Right ventricle myocardium superior (tissue), 1 donor: ENCODE results near the gene PRIMPOL. TPM values are rescaled to one million over a fixed set of nuclear protein-coding genes. Genes with fewer than 3 reads are reported as not detected.
"Not testable (repeated sequence)": the region's sequence is repeated elsewhere in the genome, so short reads cannot be mapped to it uniquely, and the experiment has no call there.

Experiments
- ATAC-seq: fragments of 200-7000 bp; cut with Tn5 transposase; one replicate; pipeline ENCODE4 v1.9.1; 2020; ENCODE audit warnings: mild to moderate bottlenecking; ENCODE audit not compliant: poor library complexity
- DNase-seq: peaks from one replicate; pipeline ENCODE4 v3.0.0-alpha.2; 2020
- intact Hi-C: fragments of 100-400 bp; cut with DNase I; formaldehyde crosslinking; loops from one replicate; pipeline ENCODE4 v1.11.2; 2022
- long read RNA-seq: library from polyadenylated mRNA; unstranded; transcript quantifications from one replicate; pipeline ENCODE4 v2.0.0, GENCODE V29; 2021
- total RNA-seq: library from RNA; stranded (reverse); fragmentation: NEBNext Ultra II Directional; extraction: Animal tissue kit (Norgen Biotek cat#: 25700); gene quantifications from one replicate; pipeline ENCODE4 v1.2.1, GENCODE V29; 2021
- donor health status: DM: no; HTN: yes; CAD: no; lungs with severe emphysema.

PRIMPOL gene, protein sequence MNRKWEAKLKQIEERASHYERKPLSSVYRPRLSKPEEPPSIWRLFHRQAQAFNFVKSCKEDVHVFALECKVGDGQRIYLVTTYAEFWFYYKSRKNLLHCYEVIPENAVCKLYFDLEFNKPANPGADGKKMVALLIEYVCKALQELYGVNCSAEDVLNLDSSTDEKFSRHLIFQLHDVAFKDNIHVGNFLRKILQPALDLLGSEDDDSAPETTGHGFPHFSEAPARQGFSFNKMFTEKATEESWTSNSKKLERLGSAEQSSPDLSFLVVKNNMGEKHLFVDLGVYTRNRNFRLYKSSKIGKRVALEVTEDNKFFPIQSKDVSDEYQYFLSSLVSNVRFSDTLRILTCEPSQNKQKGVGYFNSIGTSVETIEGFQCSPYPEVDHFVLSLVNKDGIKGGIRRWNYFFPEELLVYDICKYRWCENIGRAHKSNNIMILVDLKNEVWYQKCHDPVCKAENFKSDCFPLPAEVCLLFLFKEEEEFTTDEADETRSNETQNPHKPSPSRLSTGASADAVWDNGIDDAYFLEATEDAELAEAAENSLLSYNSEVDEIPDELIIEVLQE
- 10.9 TPM for total RNA-seq
- long read RNA-seq, transcript PRIMPOL-211 (13 exons, 2,007 nt): major isoform, 7 of 24 reads
- long read RNA-seq, partial matches to known transcripts: 1 of 24 reads
- long read RNA-seq, other reads (novel, unspliced or antisense): 13 of 24 reads

DNA sequence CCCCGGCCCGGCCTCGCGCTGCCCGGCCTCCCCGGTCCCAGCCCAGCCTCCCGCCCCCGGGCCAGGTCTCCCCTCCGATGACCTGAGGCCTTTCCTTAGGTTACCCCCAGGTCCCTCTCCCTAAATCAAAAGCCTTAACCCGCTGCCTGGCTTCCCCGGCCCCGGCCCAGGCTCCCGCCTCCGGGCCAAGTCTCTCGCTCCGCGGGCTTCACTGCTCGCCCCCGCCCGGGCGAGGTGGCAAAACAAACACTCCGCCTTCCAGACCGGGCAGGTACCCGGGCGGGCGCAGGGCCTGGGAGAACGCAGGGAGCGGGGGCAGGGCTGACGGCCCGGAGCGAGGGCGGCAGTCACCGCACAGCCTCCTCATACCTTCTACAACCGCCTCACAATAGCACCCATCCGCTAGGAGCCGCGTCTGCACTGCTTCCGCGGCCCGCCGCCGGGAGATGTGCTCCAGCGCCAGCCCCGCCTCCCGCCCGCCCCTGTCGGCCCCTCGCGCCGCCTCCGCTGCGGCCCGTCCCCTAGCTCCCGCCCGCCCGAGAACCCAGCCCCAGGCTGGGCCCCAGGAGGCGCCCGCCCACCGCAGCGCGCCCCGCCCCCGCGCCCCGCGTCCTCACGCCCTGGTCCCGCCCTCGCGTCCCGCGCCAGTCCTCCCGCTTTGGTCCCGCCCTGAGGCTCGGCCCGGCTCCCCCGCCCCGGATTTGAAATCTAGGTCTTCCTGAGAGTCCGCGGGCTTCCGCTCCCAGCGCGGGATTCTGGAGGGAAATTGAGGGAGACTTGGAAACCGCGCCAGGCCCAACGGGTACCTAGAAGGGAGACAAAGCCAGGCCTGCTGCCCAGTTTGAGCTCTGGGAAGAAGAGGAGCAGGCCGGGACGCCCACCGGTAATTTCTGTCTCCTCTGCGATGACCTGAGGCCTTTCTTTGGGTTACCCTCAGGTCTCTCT is at the start of gene PRIMPOL, which contains the start of gene CASP3:
Gene PRIMPOL, plus strand, starts transcription at position 713 of the 945 bp plus-strand sequence. CDS start 7,403 bp downstream, outside the sequence.
Gene CASP3, minus strand, starts transcription at position 422 of the 945 bp plus-strand sequence. CDS start 10,994 bp downstream, outside the sequence.
- peak; percentile 97 for ATAC-seq
- DNase-seq: peak; percentile 98
- intact Hi-C loops: loop anchor here (10.0 kb wide), 1 partner anchor 384 kb away; no protein-coding TSS in a partner anchor

DNA sequence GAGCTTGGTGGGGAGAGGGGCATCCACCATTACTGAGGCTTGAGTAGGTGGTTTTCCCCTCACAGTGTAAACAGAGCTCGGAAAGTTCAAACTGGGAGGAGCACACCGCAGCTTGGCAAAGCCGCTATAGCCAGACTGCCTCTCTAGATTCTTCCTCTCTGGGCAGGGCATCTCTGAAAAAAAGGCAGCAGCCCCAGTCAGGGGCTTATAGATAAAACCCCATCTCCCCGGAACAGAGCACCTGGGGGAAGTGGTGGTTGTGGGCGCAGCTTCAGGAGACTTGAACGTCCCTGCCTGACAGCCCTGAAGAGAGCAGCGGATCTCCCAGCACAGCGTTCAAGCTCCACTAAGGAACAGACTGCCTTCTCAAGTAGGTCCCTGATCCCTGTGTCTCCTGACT is 48.6 kb upstream of the PRIMPOL start:
- ATAC-seq, DNase-seq, intact Hi-C loops: not testable (repeated sequence)

DNA sequence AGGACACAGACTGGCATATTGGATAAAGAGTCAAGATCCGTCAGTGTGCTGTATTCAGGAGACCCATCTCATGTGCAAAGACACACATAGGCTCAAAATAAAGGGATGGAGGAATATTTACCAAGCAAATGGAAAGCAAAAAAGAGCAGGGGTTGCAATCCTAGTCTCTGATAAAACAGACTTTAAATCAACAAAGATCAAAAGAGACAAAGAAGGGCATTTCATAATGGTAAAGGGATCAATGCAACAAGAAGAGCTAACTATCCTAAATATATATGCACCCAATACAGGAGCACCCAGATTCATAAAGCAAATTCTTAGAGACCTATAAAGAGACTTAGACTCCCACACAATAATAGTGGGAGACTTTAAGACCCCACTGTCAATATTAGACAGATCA is 46.7 kb upstream of the PRIMPOL start:
- DNase-seq, intact Hi-C loops, ATAC-seq: not testable (repeated sequence)

DNA sequence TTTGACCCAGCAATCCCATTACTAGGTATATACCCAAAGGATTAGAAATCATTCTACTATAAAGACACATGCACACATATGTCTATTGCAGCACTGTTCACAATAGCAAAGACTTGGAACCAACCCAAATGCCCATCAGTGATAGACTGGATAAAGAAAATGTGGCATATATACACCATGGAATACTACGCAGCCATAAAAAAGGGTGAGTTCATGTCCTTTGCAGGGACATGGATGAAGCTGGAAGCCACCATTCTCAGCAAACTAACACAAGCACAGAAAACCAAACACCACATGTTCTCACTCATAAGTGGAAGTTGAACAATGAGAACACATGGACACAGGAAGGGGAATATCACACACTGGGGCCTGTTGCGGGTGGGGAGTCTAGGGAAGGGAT is 42.1 kb upstream of the PRIMPOL start:
- intact Hi-C loops, ATAC-seq, DNase-seq: not testable (repeated sequence)

DNA sequence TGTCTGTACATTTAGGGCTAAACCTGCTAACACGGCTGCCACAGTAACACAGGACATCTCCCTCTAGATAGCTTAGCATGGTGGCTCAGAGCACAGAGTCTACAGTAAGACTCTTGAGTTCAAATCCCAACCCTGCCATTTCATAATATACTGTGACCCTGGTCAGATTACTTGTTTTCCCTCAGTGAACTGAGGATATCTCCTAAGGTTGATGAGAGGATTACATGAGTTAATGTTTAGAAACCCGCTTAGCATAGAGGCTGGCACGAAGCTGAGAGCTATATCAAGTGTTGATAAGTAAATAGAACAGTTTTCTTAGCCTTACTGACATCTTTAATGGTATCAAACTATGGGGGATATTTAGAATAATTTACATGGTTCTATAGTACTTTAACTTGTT is 37.5 kb upstream of the PRIMPOL start:
- DNase-seq: no peak
- no peak for ATAC-seq
- intact Hi-C loops: no loop called here

DNA sequence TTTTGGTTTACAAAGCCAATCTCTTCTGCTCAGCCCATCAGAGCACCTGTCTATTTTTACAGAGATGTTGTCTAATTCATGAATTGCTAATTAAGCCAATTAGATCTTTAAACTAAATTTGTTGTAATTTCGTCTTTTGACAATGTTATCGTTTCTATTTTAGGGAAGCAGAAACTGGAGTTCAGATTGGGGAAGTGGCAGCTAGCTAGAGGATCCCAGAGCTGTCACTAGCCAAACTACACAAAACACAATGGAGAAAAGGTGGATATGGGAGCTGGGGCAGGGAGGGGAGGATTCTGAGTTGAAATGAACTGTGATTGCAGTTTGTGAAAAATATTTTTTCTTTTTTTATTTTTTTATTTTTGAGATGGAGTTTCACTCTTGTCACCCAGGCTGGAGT is 36.1 kb upstream of the PRIMPOL start:
- intact Hi-C loops: no loop called here
- DNase-seq (no peak), ATAC-seq (no peak)

DNA sequence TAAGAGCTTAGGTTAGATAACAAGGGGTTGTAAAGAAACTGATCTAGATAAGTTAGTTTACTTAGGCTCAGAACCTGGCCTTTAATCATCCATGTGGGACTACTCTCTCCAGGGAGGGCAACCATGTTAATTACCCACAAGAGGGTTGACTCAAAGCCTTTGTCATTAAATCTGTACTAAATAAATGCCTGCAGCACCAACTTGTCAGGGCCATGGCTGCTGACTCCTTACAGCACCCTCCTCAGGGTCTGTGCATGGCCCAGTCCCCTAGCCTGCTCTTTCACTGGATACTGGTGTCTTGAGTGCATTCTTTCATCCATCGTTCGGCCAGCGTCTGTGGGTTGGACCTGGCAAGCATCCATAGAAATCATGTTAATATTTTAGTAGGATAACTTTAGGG is 35.0 kb upstream of the PRIMPOL start:
- DNase-seq (no peak), ATAC-seq (no peak)
- intact Hi-C loops: no loop called here

DNA sequence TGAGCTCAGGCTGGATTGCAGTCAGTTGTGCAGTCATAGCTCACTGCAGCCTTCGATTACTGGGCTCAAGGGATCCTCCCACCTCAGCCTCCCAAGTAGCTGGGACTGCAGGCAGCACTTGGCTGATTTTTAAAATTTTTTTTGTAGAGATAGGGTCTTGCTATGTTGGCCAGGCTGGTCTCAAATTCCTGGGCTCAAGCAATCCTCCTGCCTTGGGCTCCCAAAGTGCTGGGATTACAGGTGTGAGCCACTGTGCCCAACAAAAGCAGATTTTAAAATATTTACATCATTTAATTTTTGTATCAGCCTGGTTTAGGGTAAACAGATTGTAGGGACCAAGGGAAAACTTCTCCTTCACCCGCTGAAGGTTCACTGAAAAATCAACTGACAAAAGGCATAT is 33.4 kb upstream of the PRIMPOL start:
- intact Hi-C loops, DNase-seq, ATAC-seq: not testable (repeated sequence)

DNA sequence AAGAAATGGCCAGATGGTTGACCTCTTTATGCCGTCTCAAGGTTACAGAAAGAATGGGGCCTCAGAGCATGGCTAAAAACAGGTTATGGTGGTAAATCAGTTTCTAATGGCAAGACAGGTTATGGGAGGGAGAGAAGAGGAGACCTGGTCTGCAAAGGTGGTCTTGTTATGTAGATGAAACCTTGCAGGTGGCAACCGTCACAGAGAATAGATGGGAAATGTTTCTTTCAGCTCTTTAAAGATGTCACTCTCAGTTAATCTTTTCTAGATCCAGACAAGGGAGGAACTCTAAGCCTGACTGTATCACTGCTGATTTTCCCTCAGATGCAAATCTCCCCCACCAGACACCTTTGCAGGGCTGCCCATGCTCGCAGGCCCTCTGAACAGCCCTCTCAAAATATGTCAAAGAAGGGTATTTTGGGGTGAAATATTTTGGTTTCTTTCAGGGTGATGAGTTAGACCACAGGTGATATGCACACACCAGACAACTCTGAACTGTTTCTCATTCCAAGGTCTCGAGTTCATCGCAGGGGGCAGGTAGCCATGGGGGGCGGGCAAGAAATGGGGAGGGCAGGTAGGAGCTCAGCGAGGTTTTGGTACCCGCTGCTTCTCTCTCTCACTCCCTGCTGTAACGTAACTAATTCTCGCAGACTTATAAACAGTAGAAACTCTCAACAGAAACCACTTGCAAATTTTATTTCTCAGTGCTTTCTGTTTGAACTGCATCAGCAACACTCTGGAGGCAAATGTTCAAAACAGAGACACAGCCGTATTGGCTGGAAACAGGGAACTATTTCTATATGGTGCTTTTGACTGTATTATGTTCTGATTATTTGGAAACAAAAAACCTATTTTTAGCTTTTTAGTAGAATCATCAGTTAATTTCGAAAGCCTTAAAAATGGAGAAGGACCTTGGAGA is 32.6 kb upstream of the PRIMPOL start:
- DNase-seq (no peak), ATAC-seq (no peak)
- intact Hi-C loops: no loop called here

DNA sequence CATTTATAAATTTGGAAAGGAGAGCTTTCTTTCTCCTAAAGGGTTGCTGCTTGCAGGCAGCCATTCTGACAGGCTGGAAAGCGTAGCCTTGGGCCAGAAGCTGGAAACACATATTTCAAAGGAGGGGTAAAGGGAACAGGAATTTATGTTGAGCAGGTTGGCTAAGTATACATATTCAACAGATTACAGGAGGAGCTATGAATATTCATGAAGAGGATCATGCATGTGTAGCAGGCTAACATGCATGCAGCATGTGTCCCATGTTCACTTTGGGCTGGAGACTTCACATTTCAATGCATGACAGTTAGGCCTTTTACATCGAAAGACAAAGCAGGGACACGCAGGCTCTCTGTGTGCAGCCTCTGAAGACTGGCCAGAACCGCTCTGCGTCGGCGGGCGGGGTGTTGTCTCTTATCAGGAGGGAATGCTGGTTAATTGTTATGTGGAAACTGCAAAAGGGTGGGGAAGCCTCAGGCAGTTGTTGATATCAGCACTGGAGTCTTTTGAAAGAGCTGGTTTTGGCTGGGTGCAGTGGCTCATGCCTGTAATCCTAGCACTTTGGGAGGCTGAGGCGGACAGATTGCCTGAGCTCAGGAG is 31.8 kb upstream of the PRIMPOL start:
- DNase-seq: peak; percentile 47
- intact Hi-C loops: no loop called here
- peak; percentile 34 for ATAC-seq

DNA sequence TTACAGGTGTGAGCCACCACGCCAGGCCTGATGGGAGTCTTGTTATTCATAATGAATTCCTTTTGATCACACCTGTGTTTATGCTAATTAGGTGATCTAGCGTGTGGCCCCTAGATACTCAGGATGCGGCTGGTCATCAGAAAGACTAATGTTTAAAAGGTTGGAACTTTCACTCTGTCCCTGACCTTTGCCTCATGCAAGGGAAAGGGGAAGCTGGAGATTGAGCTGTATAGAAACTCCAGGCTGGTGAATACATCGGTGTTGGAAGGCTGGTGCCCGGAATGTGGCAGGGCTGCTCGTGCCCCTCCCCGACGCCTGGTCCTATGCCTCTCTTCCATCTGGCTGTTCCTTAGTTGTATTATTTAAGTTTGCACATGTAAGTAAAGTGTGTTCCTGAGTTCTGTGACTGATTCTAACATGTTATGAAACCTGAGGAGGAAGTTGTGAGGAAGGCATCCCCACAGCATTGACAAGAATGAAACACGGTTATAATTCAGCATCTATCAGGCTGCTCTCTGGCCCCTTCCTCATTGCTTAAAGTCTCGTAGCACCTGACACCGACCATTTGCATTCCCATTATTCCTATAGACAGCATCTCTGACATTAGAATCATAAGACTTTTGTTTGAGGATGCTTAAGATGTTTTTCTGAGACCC is 29.2 kb upstream of the PRIMPOL start:
- intact Hi-C loops: no loop called here
- ATAC-seq (no peak), DNase-seq (no peak)

DNA sequence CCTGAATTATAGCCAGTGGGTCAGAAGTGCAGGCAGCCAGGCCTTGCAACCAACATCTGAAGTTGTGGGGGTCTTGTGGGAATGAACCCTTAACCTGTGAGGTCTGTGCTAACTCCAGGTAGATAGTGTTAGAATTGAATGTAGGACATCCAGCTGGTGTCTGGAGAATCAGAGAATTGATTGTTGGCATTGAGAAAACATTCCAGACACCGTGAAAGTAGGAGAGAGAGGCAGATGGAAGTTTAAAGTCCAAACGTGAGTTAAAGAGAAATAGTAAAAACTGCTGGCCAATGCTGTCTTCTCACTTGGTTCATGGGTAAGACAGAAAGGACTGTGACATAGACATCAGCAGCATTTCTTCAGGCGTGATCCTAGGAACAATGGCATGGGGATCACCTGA is 28.0 kb upstream of the PRIMPOL start:
- DNase-seq (no peak), ATAC-seq (no peak)
- intact Hi-C loops: no loop called here

DNA sequence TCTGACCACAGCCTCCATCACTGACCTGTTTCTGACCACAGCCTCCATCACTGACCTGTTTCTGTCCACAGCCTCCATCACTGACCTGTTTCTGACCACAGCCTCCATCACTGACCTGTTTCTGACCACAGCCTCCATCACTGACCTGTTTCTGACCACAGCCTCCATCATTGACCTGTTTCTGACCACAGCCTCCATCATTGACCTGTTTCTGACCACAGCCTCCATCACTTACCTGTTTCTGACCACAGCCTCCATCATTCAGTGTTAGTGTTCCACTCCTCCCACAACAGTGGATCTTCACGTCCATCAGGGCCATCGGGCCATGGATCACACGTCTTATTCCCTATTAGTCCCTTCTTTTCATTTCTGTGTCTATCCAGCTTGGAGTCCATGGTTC is 25.0 kb upstream of the PRIMPOL start:
- ATAC-seq, intact Hi-C loops, DNase-seq: not testable (repeated sequence)

DNA sequence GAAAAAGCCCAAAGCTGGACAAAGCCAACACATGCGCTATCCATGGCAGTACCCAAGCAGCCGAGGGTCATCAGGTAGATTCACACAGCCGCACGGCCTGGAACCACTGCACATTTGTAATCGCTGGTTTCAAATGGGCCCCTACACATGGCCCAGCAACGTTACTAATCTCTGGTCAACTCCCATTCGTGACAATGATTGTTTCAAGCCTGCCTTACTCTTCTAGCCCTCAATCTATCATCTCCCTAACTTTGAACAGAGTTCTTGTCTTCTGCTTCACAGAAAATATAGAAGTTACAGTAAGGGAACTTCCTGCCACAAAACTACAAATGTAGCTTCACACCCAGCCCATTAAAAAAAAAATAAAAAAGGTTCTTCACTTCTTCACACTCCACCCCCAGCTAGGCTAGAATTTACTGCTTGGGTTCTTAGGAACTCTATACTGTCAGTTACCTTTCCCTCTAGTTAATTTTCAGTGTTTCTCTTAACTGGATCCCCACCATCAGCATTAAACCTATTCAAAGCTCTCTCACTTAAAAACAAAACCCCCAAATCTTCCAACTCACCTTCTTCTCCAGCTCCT is 24.5 kb upstream of the PRIMPOL start:
- intact Hi-C loops: no loop called here
- ATAC-seq: no peak
- no peak for DNase-seq

DNA sequence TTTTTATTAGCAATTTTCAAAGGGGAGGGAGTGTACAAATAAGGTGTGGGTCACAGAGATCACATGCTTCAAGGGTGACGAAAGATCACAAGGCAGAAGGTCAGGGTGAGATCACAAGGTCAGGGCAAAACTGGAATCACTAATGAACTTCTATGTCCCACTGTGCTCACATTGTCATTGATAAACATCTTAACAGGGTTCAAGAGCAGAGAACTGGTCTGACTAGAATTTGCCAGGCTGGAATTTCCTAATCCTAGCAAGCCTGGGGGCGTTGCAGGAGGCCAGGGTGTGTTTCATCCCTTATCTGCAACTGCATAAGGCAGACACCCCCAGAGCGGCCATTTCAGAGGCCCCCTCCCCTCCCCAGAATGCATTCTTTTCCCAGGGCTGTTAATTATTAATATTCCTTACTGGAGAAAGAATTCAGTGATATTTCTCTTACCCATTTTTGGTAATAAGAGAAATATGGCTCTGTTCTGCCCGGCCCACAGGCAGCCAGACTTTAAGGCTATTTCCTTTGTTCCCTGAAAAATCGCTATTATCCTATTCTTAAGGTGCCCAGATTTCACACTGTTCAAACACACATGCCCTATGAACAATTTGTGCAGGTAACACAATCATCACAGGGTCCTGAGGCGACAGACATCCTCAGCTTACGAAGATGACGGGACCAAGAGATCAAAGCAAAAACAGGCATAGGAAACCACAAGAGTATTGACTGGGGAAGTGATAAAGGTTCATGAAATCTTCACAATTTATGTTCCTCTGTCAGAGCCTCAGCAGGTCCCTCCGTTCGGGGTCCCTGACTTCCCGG is 23.5 kb upstream of the PRIMPOL start:
- DNase-seq, ATAC-seq, intact Hi-C loops: not testable (repeated sequence)

DNA sequence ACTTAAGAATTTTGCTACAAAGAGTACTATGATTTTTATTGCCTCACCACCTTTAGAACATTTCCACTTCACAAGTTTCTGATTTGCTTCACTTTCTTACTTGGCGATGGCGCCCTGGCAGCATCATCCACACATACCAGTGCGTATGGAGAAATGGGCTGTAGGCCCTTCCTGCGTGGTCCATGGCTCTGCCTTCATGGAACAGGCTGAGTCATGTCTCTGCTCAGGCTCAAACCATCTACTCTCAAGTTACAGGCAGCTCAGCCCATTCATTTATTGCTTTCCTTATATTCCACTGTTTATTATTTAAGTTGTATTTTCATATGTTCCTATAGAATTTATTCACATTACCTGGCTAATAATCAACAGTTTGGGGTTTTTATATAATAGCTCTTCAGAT is 21.4 kb upstream of the PRIMPOL start:
- DNase-seq: no peak
- intact Hi-C loops: no loop called here
- no peak for ATAC-seq
